Measurements from ENCODE around the gene LTB4R2. TPM values are rescaled to one million over a fixed set of nuclear protein-coding genes. Genes with fewer than 3 reads are reported as not detected.

Gene LTB4R2
- total and polyA plus RNA-seq, 2 donors (not counting 3 experiments of a cell fraction or from before 2014, with no cell fraction given): 5.5 to 13.1 TPM

GRCh38 chr14:24348186-24348585, 38.2 kb downstream of the LTB4R2 start:
- CTCF ChIA-PET: interaction anchor here (0.6 to 5.7 kb wide), 6 partner anchors 13 to 88 kb away, joined by 3 to 57 read pairs (median 4); partner anchors contain the start of gene ADCY4
- H3K4me2 ChIP-seq (ENCODE audit: insufficient read depth, low read length): no peak overlapping the region
- H4K20me1 ChIP-seq (replicated peaks; ENCODE audit: control insufficient read depth, extremely low read depth, insufficient read depth, low read length): no peaks in the 10 kb centered on the region
- no TSS peak for BruUV-seq (replicated peaks)
- no peaks in the 10 kb centered on the region for H3K9me1 ChIP-seq (replicated peaks; ENCODE audit: control insufficient read depth, extremely low read depth, insufficient read depth, low read length)
- no peak for DNase-seq (ENCODE audit: low read depth, low spot score)
- TF ChIP-seq FOS (IDR thresholded peaks at IDR 0.05; ENCODE audit: borderline replicate concordance, insufficient read depth, low read length) (no peak), GATA2 (IDR thresholded peaks at IDR 0.05; ENCODE audit: insufficient read depth, insufficient read length, low read depth, low read length) (no peak), POLR2AphosphoS5 (IDR thresholded peaks at IDR 0.05; ENCODE audit: insufficient read depth, low read depth, low read length) (no peak), EZH2 (IDR thresholded peaks at IDR 0.05; ENCODE audit: borderline replicate concordance, low read depth, low read length, severe bottlenecking) (no peak), JUN (IDR thresholded peaks at IDR 0.05; ENCODE audit: borderline replicate concordance, insufficient read depth, insufficient read length, low read depth) (no peak), POLR2A (IDR thresholded peaks at IDR 0.05; ENCODE audit: low read depth, low read length) (no peak), MYC (IDR thresholded peaks at IDR 0.05; ENCODE audit: low read depth, low read length) (no peak)
- TF ChIP-seq, protein P1, sequence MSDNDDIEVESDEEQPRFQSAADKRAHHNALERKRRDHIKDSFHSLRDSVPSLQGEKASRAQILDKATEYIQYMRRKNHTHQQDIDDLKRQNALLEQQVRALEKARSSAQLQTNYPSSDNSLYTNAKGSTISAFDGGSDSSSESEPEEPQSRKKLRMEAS (IDR thresholded peaks at IDR 0.05; ENCODE audit: insufficient read depth, insufficient read length): no peak
- TF ChIP-seq, protein P2, sequence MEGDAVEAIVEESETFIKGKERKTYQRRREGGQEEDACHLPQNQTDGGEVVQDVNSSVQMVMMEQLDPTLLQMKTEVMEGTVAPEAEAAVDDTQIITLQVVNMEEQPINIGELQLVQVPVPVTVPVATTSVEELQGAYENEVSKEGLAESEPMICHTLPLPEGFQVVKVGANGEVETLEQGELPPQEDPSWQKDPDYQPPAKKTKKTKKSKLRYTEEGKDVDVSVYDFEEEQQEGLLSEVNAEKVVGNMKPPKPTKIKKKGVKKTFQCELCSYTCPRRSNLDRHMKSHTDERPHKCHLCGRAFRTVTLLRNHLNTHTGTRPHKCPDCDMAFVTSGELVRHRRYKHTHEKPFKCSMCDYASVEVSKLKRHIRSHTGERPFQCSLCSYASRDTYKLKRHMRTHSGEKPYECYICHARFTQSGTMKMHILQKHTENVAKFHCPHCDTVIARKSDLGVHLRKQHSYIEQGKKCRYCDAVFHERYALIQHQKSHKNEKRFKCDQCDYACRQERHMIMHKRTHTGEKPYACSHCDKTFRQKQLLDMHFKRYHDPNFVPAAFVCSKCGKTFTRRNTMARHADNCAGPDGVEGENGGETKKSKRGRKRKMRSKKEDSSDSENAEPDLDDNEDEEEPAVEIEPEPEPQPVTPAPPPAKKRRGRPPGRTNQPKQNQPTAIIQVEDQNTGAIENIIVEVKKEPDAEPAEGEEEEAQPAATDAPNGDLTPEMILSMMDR (IDR thresholded peaks at IDR 0.05; ENCODE audit: extremely low read depth in 1 of 2, insufficient read depth in 1 of 2, low read depth in 1 of 2, low read length in 2 of 2): no peak
- H3K27me3 ChIP-seq (ENCODE audit: control insufficient read depth in 2 of 2, insufficient read depth in 2 of 2, low read length in 2 of 2): peaks cover 25 to 30% of the 10 kb centered on the region in 2 experiments
- no peak overlapping the region for H3K27ac ChIP-seq (ENCODE audit: insufficient read depth, low read depth, low read length)
- no peaks in the 10 kb centered on the region for H3K79me2 ChIP-seq (ENCODE audit: control insufficient read depth, insufficient read depth, low read length)
- dilution Hi-C loops (cut with MboI; ENCODE audit: extremely low pct_ligation_motif_present, low sequenced_read_pairs) (no loop called here), intact Hi-C loops (cut with micrococcal nuclease) (no loop called here)
- no peaks in the 10 kb centered on the region for H3K9me3 ChIP-seq (replicated peaks; ENCODE audit: control insufficient read depth, insufficient read depth, low read length)
- no peak overlapping the region for H2AFZ ChIP-seq (ENCODE audit: low read depth, low read length)
- no peaks in the 10 kb centered on the region for H3K4me1 ChIP-seq (ENCODE audit: control insufficient read depth, extremely low read depth, insufficient read depth, low read length)
- FAIRE-seq: no peak
- POLR2A ChIA-PET: no interaction called here
- H3K9ac ChIP-seq (replicated peaks; ENCODE audit: extremely low read depth, insufficient read depth, low read length): no peak overlapping the region
- no peak overlapping the region for H3K4me3 ChIP-seq (replicated peaks in 1 of 3; ENCODE audit: insufficient read depth in 1 of 3, low read depth in 1 of 3, low read length in 3 of 3)
- no peaks in the 10 kb centered on the region for H3K36me3 ChIP-seq (ENCODE audit: control insufficient read depth in 2 of 2, extremely low read depth in 1 of 2, insufficient read depth in 2 of 2, low read length in 2 of 2)

All from endothelial cell of umbilical vein (primary cell).